BJ (cell line): Measurements from ENCODE around the gene FRMD4A. TPM values are rescaled to one million over a fixed set of nuclear protein-coding genes. Genes with fewer than 3 reads are reported as not detected.
"Not testable (repeated sequence)": the region's sequence is repeated elsewhere in the genome, so short reads cannot be mapped to it uniquely, and the experiment has no call there.

Source experiments
- CTCF ChIA-PET: fragments of 350-600 bp; formaldehyde crosslinking; extraction: SDS; loops from one replicate; lab custom pipeline; 2021; ENCODE audit warnings: antibody characterized with exemption, inconsistent platforms; lab: Yijun Ruan, JAX
- POLR2A ChIA-PET: fragments of 300-600 bp; sonication (Branson Sonifier 250); formaldehyde crosslinking; extraction: SDS; loops from one replicate; lab custom pipeline; 2021; ENCODE audit warnings: antibody characterized with exemption; lab: Charles Lee
- DNase-seq: peaks from one replicate; pipeline ENCODE4 v3.0.0-alpha.2; 2011; ENCODE audit warnings: low read depth
- H3K27me3 ChIP-seq: 2 replicates; pipeline ENCODE4 v1.6.0; 2011; ENCODE audit warnings: low read length; ENCODE audit not compliant: control insufficient read depth, insufficient read depth
- H3K36me3 ChIP-seq: 2 replicates; pipeline ENCODE4 v1.5.1; 2011; ENCODE audit warnings: low read length; ENCODE audit not compliant: control insufficient read depth, insufficient read depth
- H3K4me3 ChIP-seq: 2 replicates; pipeline ENCODE4 v1.5.1; 2011; ENCODE audit warnings: low read depth, mild to moderate bottlenecking, control low read depth, low read length
- polyA plus RNA-seq: library from polyadenylated mRNA; depleted of rRNA; stranded (reverse); fragments of >200 nt; gene quantifications from 2 replicates; pipeline ENCODE4 v1.2.3, GENCODE V29; 2011
- TF ChIP-seq, protein P1 (sequence below): IDR thresholded peaks from 2 replicates; pipeline ENCODE4 v1.5.1; 2011; ENCODE audit warnings: low read depth, mild to moderate bottlenecking, control low read depth, inconsistent platforms, low read length, moderate library complexity; ENCODE audit not compliant: insufficient read depth

FRMD4A gene
- polyA plus RNA-seq, 1 experiment = 31.6 TPM

DNA sequence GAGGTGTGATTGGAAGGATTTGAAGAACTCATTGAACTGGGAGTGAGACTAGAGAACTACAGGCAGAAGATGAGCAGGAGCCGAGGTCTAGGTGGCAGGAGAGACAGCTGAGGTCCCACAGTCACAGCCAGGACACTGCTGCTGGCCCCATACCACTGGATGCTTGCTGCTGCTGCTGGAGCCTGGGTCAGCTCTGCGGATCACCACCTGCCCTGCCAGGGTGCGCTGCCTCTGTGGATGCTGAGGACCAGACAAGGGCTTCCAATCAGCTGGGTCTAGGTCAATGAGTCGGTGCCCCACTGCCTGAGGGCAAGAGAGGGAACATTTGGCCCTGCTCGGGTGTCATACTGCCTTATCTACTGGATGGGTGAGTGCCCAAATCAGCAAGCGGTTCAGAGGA, 94.4 kb downstream of the FRMD4A start:
- H3K36me3 ChIP-seq = no peaks in the 10 kb centered on the region
- peaks cover 6% of the 10 kb centered on the region for H3K27me3 ChIP-seq
- H3K4me3 ChIP-seq = no peak overlapping the region
- ChIA-PET CTCF (no interaction called here), POLR2A (no interaction called here)
- no peak for DNase-seq
- TF ChIP-seq, protein P1, sequence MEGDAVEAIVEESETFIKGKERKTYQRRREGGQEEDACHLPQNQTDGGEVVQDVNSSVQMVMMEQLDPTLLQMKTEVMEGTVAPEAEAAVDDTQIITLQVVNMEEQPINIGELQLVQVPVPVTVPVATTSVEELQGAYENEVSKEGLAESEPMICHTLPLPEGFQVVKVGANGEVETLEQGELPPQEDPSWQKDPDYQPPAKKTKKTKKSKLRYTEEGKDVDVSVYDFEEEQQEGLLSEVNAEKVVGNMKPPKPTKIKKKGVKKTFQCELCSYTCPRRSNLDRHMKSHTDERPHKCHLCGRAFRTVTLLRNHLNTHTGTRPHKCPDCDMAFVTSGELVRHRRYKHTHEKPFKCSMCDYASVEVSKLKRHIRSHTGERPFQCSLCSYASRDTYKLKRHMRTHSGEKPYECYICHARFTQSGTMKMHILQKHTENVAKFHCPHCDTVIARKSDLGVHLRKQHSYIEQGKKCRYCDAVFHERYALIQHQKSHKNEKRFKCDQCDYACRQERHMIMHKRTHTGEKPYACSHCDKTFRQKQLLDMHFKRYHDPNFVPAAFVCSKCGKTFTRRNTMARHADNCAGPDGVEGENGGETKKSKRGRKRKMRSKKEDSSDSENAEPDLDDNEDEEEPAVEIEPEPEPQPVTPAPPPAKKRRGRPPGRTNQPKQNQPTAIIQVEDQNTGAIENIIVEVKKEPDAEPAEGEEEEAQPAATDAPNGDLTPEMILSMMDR = no peak

- POLR2A ChIA-PET = no interaction called here
Measured at GRCh38 chr10:14235566-14236195, 95.0 kb downstream of the FRMD4A start.

DNA sequence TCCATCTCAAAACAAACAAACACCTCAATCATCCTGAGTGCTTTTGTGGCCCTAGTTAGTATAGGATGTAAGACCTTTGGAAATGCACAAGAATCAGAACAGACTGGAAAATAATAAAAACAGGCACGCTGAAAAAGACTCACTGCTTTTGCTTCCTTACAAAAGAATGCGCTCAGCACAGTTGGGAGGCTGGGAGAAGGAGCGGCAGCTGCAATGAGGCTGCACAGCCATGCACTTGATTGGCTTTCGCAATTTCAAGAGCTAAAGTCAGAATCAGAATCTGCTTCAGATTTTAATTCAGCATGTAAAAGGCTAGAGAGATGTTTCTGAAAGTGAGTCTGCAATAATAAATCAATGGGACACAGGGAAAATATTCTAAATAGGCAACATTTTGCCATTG, 97.2 kb downstream of the FRMD4A start:
- no peaks in the 10 kb centered on the region for H3K36me3 ChIP-seq
- peaks cover 5% of the 10 kb centered on the region for H3K27me3 ChIP-seq
- TF ChIP-seq, protein P1 = no peak
- ChIA-PET POLR2A (no interaction called here), CTCF (no interaction called here)
- no peak overlapping the region for H3K4me3 ChIP-seq
- no peak for DNase-seq

More at GRCh38 chr10:14235566-14236195, 95.0 kb downstream of the FRMD4A start:
- TF ChIP-seq, protein P1 = no peak
- H3K27me3 ChIP-seq = peaks cover 6% of the 10 kb centered on the region
- CTCF ChIA-PET = no interaction called here
- no peak overlapping the region for H3K4me3 ChIP-seq
- H3K36me3 ChIP-seq = no peaks in the 10 kb centered on the region
- no peak for DNase-seq

DNA sequence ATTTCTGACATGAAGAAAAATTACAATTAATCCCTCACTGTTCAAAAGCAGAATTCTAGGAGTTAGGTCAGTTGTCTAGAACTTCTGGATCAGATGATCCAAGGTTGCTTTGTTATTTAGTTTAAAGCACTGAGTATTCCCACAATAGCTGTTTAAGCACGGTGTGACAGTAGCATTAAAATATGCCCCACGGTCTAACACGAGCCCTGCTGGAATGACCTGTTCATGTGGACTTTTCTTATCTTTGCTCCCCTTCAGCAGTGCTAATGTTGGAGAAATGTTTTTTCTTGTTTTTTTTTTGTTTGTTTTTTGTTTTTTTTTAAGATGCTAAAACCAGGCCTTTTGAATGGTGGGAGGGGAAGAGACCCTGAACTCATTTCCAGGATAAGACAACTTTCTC, 101.9 kb downstream of the FRMD4A start:
- POLR2A ChIA-PET, CTCF ChIA-PET, H3K4me3 ChIP-seq, H3K27me3 ChIP-seq, H3K36me3 ChIP-seq, DNase-seq: not testable (repeated sequence)

DNA sequence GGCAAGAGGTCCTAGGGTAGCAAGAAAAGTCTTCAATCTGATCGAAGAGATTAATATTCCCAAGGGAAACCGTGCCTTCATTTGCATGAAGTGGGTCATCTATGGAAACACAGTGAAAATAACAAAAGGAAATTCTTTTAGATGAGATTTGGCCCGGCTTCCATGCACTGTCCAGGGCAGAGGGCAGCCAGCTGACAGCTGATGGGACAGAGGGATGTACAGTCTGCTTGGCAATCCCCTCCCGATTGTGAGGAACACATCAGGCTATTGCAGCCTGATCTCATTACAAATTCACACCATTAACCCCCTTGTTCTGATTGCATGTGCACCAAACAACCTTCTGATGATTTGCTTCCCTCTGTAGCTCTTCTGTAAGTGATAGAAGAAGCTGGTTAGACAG, 105.3 kb downstream of the FRMD4A start:
- Histone ChIP-seq H3K36me3 (no peaks in the 10 kb centered on the region), H3K27me3 (peaks cover 10% of the 10 kb centered on the region), H3K4me3 (no peak overlapping the region)
- ChIA-PET POLR2A (no interaction called here), CTCF (interaction anchor here (2.6 kb wide), 1 partner anchor 29 kb away, joined by 13 read pairs; no protein-coding TSS in a partner anchor)
- no peak for DNase-seq
- TF ChIP-seq, protein P1 = no peak

GRCh38 chr10:14220026-14220425, 110.7 kb downstream of the FRMD4A start:
- Histone ChIP-seq H3K36me3 (no peaks in the 10 kb centered on the region), H3K4me3 (no peak overlapping the region), H3K27me3 (peaks cover 9% of the 10 kb centered on the region)
- ChIA-PET CTCF (no interaction called here), POLR2A (no interaction called here)
- TF ChIP-seq, protein P1 = no peak
- no peak for DNase-seq
